ENCODE data around the gene ADI1.

DNA sequence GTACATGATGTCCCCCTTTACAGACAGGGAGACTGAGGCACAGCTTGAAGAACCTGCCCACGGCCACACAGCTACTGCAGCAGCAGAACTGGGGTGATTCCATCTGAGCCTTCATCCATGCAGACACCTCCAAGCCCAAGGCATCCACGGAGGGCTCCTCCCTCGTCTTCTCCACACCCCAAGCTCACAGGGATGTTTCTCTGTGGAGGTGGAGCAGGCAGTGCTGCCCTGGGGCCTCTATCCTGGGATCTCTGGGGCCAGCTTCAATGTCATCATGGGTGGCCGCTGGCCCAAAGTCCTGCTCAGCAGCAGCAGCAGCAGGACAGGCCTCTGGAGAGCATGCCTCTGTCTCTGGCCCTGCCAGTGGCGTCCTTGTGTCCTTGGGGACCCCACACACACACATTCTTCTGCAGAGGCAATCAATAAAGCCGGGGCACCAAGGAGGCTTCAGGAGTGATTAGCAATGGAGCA lies 31.2 kb downstream of the ADI1 start:
- TF ChIP-seq, protein P1, sequence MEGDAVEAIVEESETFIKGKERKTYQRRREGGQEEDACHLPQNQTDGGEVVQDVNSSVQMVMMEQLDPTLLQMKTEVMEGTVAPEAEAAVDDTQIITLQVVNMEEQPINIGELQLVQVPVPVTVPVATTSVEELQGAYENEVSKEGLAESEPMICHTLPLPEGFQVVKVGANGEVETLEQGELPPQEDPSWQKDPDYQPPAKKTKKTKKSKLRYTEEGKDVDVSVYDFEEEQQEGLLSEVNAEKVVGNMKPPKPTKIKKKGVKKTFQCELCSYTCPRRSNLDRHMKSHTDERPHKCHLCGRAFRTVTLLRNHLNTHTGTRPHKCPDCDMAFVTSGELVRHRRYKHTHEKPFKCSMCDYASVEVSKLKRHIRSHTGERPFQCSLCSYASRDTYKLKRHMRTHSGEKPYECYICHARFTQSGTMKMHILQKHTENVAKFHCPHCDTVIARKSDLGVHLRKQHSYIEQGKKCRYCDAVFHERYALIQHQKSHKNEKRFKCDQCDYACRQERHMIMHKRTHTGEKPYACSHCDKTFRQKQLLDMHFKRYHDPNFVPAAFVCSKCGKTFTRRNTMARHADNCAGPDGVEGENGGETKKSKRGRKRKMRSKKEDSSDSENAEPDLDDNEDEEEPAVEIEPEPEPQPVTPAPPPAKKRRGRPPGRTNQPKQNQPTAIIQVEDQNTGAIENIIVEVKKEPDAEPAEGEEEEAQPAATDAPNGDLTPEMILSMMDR (IDR thresholded peaks at IDR 0.05) = no peak
- TF ChIP-seq POLR2A (IDR thresholded peaks at IDR 0.05) = no peak
